T-helper 2 cell (primary cell): ENCODE results near the gene TMCO4.
A peak's percentile ranks its signal among the peaks of the same experiment; 100 is the strongest.

Experiments
- DNase-seq, 5 experiments: peaks; one replicate each; pipeline versions ENCODE4 v3.0.0 to v3.0.0-alpha.2; 2012 to 2022

TMCO4 gene

DNA sequence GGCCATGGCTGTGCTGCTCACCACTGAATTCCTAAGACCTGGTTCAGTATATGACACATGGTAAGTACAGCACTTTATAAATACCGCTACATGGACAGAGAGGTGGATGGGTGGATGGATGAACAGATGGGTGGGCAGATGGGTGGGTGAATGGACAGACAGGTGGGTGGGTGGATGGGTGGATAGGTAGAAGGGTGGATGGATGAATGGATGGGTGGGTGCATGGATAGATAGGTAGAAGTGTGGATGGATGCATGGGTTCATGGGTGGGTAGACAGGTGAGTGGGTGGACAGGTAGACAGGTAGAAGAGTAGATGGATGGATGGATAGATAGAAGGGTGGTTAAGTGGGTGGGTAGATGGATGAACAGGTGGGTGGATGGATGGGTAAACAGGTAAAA lies 54.8 kb downstream of the TMCO4 start:
- DNase-seq: no peak

DNA sequence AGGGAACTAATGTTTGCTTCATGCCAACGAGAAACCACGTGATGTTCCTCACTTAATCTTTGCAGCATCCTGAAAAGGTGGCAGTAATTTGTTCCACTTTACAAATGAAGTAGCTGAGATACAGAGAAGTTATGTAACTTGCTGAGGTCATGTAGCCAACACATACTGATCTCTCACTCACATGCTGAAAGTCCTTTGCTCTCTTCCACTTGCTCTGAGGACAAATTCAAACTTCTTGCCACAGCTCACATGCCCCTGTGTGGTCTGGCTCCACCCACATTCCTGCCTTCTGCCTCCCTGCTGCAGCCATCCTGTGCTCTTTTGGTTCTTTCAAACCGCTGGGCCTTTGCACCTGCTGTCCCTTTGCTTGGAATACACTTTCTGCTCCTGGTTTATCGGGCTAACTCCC lies 55.4 kb downstream of the TMCO4 start:
- no peak for DNase-seq

DNA sequence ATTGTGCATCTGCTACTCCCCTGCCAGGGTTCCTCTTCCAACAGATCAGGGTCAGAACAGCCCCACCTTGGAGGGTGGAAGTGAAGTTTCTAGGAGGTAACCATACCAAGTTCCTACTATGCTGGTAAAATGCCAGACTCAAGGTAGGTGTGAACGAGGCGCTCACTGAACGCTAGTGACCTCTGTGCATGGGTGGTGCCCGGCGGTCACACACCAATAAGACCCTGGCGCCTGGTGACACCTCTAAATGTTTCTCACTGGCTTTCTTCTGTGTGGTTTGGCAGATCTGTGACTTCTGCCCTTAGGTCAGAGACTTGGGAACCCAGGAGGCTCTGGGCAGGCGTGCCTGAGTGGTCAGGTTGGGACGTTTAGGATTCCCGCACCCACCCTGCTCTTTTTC lies 55.9 kb downstream of the TMCO4 start:
- DNase-seq: no peak

DNA sequence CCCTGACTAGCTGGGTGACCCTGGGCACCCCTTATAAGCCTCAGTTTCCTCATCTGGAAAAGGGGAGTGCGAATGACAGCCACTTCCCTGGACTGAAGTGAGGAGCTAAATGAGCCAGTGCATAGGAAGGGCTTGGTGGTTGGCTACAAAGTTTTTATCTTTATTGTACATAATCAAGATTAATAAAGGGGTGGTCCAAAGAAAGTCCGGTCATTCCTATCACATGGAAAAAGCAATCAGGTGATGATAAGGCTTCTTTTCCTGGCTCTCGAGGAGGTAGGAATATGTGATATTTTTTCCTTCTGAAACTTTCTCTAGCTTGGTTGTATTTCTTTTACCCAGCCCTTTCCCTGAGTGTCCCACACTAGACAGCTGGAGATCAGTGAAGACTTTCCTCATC lies 56.5 kb downstream of the TMCO4 start:
- DNase-seq: no peak

DNA sequence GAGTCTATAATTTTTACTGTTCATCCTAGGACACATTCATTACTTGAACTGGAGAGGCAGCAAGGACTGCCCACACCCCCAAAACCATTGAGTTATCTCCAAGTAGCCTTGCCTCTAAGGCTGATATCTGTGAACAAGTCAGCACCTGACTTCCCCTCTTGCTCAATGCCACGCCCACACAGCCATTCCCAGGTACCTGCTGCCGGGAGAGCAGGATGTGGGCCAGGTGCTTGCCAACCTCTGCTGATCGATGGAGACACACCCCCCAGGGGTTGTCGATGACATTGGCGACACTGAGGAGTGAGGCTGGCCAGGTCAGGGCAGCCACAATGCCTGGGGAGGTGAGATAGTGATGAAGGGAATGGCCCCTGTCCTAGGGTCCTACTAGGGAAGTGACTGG lies 60.1 kb downstream of the TMCO4 start:
- no peak for DNase-seq

DNA sequence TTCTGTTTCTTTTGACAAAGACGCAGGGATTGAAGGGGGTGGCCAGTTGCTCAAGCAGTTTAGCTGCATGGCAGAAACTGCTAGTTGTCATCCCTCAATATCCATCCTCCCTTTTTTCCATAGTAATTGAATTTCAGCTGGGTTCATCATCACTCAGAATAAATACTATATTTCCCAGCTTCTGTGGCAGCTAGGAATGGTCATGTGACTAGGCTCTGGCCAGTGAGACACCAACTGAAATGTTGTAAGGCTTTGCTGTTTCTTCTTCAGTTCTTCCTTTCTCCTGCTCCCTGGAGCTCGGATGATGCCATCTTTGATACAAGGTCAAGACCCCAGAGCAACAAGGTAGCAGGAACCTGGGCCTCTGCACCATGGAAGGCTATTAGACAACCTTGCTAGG lies 61.0 kb downstream of the TMCO4 start:
- DNase-seq: no peak

DNA sequence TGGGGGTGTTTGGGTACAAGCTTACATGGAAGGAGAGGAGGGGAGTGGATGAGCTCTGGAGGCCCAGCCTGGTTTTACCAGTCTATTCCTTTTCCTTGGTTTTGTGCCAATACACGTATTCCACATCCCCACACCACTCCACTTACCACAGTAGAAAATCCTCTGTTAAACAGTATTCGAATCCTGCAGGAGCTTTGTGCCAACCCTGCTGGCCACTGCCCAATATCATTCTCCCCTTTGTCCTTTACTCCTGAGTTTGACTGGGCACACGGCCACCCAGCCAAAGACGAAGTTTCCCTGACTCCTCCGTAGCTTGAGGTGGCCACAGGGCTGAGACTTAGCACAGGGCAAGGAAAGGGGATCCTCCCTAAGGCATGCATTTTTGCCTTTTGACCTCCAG lies 61.6 kb downstream of the TMCO4 start:
- no peak for DNase-seq

DNA sequence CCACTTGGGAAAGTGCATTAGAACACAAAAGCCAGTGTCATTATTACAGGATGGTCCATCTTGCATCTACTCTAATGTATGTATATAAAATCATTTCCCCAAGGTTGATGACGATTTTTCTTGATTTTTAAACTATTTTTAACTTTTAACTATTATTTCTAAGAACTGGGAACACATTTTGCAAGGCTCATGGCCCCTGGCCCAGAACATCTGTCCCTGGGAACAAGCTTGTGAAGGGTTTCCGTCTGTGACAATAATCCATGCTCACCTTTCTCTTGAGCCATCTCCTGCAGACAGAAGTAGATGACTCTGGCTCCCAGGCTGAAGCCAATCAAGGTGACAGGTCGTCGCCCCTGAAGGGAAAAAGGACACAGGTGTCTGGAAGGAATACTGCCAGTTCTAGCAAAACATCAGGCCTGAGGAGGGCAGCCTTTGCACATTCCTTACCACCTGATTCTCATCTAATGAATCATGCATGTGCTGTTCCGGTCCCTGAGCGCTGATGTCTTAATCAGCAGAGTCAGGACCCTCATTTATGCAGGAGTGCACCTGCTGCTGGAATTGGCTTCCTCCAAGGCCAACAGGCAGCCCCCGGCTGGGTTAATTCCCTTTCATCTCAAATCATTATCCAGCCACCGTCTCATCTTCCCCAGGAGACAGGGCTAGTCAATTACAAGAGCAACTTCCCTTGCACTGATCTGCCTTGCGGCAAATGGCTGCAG lies 62.5 kb downstream of the TMCO4 start:
- DNase-seq: no peak

DNA sequence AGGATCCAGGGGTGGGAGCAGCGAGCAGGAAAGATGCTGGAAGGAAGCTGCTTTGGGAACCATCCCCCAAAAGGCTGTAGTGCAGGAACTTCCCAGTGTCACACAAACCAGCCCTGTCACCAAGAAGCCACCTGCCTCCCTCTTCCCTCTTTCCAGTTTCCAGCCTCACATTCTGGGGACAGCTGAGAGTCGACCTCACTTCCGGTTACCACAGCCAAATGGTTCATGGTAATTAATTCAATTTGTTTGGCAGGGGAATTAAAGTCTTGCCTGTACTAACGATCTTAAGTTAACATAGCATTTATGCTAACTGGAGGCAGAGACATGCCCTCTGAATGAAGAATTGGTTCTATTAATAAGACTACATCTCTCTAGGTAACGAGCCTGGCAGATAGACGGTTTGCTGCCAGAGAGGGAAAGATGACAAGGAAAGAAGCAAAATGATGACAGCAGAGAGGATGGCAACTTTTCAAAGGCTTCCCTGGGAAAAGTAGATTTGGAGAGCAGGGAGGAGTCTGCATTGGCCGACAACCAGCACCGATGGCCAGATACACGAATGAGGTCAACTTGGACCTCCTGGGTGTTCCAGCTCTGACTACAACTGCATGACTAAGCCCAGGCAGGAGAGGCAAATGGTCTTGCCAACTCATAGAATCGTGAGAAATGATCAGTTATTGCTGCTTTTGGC lies 64.1 kb downstream of the TMCO4 start:
- no peak for DNase-seq

DNA sequence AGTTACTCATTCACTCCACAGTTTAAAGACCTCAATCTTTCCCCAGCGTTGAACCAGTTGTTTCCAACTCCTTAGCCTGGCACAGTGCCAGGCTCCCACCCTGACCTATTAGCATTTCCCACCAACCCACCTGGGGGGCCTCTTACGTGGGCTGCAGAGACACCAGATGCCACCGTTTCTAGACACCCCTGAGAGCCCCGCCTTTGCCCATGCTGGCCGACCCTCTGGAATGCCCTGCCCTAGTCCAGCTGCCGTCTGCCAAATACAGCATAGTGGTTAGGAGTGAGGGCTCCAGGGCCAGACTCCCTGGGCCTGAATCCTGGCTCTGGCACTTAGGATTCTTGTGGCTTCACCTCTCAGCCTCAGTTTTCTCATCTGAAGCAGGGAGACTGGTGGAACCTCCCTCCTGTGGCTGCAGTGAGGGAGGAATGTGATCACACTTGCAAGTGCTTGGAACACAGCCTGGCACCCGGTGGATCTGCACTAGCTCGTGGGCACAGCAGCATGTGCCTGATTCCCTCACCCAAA lies 65.2 kb downstream of the TMCO4 start:
- DNase-seq: no peak

DNA sequence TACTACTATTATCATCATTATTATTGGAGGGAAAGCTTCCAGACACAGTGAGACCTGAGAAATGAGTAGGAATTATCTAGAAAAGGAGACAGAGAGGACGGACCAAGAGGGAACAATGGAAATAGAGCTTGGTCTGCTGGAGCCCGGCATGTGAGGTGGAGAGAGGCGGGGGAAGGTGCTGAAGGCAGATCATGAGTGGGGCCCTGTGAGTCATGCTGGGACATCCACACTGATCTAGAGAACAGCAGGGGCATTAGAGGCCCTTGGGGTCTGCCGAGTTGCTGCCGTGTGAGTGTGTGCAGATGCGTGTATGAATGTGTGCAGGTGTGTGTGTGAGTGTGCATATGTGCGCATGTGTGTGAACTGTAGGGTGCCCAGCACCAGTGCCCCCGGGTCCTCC lies 65.7 kb downstream of the TMCO4 start:
- no peak for DNase-seq

DNA sequence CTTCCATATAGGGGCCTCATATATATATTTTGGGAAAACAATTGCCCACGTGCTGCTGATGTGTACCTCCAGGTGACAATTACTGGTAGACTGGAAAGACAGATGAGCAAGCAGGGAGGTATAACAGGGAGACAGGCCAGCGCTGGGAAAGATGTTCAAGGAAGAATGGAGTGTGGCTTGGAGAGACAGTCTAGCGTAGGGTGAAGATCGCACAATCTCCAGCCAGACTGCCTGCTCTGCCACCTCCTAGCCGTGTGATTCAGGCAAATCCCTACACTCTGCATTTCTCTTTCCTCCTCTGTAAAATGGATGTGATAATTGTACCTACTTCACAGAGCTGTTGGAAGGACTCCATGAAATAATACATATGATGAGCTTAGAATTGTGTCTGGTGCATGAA lies 66.1 kb downstream of the TMCO4 start:
- DNase-seq: no peak

DNA sequence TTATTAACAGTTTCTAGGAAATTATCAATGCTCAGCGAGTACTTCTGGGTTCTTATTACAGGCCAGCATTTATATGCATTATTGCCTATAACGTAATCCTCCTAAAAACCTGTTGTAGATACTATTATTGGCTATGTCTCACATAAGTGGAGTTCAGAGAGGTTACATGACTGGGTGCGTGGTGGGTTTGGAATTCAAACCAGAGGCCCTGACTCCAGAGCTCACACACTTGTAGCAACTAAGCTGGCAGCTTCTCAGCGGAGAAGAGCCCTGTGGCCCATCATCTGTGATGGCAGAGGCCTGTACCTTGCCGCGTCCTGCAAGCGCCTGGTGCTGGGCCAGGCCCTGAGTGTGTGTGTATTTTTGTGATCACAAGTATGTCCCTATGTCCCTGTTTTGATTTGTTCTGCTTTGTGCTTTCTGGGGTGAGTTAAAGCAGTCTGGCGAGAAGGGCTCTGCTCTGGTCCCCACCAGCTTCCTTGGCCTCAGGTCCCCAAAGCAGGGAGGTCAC lies 68.3 kb downstream of the TMCO4 start:
- no peak for DNase-seq

DNA sequence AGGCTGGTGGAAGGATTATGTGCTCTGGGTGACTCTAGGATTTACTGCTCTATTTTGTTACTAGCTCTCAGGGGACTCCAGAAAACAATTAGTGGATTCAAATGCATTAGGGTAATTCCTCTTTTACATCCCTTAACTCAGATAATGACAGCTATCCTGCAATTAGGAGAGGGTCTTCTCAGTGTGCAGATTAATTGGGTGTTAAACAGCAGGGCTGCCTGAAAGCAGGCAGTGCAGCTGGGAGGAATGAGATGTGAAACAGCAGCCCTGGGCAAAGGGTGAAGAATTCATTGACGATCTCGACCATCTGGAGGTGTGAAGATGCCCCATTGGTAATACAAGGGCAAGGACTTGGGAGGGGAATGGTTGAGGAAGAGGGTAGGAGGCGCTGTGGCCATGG lies 68.9 kb downstream of the TMCO4 start:
- no peak for DNase-seq

DNA sequence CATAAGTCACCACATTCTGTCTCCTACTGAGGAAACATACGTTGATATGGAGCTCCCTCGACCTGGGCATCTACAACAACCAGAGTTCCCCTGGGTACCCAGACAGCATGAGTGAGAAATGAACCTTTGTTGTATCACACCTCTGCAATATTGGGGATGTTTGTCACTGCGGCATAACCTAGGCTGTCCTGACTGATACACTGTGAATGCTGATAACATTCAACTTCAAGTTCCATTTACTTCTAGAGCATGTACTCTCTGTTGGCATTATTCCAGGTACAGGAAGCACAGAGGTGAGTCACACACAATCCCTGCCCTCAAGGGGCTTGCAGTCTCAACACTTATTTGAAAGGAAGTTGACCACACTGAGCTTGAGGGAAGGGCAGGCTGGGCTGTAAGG lies 69.5 kb downstream of the TMCO4 start:
- no peak for DNase-seq

DNA sequence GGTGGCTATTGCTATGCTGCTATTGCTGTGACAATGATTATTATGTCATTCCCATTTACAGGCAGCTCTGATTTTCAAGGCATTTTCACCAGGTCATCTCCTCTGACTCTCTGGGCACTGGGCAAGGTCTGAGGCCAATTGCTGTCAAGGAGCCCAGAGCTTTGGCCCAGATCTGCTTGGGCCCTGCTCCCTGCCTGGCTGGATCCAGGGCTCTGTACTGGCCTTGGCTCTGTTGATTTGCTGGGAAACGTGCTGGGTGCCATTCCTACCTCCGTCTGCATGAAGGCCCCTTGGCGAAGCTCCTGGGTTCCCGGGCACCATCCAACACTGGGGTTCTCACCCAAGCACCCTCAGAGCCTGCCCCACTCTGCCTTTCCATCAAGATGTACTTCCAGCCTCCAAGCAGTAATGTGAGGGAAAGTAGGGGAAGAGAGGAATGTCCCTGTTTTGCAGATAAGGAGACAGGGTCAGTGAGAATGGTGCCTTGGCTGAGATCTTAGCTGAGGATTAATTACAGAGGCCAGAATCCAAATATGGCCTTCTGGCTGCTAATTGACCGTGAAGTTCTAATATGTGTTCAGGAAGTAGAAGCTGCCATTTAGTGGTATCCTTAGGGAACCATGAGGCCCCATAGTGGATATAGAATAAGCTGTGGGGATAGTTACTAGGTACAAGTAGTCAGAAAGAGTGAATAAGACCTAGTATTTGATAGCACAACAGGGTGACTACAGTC lies 71.1 kb downstream of the TMCO4 start:
- no peak for DNase-seq

DNA sequence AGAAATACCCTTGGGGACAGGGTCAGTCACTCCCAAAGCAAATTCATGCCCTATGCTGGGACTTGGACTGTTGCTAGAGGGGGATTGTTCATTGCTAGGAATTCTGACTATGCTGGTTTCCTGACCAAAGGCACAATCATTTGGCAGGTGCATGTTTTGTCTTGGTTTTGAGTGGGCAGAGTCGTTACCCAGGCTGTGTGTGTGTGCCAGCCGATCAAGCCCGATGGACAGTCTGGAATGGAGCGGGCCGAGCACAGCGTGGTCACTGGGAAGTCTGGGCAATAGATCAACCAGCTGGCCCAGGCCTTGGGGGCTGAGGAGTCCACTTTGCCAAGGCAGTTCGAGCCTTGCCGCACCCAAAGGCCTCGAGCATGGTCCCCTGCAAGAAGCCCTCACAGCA lies 74.1 kb downstream of the TMCO4 start:
- no peak for DNase-seq

DNA sequence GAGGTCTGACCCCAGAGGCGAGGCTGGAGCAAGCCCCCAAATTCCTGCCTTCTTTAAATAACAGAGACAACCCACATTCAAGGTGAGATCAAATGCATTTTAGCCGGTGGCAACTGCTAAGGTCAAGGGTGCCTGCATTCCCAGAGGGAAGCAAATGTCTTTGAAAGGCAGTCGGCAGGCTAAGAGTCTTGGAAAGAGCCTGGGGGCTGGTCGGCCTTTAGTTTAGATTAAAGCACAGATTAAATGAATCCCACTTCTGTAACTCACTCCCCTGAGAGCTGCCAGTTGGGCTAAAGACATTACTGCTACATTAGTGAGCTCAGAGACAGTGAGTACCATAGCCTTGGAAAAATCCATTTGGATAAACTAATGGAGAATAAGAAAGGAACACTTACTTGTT lies 75.8 kb downstream of the TMCO4 start:
- DNase-seq: no peak

DNA sequence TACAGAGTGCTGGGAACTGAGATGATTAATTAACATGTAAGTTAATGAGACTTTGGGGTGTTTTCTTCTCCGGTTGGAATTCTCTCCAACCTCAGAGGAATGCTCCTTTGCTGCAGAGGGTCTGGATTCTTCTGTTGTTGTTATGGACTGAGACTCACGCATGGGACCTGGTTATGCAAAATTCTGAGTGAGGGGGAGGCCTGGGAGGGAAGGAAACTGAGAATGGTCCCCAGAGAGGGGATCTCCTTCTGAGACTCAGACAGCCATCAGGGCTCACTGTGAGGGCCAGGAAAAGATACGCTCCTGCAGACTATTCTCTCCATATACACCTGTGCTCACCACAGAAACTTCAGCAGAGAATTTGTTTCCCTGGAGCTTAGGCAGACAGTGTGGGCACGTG lies 78.7 kb downstream of the TMCO4 start:
- no peak for DNase-seq

DNA sequence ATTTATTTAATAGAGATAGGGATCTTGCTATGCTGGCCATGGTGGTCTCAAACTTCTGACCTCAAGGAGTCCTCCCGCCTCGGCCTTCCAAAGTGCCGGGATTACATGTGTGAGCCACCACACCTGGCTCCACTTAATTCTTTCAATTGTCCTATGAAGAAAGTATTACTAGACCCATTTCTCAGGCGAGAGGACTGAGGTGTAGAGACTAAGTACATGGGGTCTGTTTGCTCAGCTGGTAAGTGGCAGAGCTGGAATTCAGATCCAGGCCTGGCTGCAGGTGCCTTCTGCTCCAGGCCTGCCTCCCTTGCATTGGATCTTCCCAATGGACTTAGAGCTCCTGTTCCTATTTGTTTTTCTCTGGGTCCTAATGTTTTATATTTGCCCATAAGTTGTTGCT lies 79.5 kb downstream of the TMCO4 start:
- no peak for DNase-seq

DNA sequence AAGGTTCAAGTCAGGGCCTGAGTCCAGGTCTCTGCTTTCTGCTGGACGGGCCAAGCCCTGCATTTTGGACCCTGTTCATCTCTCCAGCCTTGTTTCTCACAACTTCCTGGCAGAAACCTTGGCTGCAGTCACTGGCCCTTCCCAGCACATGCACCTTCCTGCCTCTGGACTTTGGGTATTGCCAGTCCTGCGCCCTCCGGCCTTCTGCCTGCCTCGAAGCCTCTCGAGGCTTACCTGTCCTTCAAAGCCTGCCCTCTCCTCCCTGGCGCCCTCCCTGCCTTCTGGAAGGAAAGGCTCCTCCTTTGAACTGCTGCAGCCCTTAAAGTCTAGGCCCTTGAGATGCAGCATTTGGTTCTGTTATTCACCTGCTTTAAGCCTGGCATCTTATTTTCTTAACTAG lies 82.2 kb downstream of the TMCO4 start:
- no peak for DNase-seq

DNA sequence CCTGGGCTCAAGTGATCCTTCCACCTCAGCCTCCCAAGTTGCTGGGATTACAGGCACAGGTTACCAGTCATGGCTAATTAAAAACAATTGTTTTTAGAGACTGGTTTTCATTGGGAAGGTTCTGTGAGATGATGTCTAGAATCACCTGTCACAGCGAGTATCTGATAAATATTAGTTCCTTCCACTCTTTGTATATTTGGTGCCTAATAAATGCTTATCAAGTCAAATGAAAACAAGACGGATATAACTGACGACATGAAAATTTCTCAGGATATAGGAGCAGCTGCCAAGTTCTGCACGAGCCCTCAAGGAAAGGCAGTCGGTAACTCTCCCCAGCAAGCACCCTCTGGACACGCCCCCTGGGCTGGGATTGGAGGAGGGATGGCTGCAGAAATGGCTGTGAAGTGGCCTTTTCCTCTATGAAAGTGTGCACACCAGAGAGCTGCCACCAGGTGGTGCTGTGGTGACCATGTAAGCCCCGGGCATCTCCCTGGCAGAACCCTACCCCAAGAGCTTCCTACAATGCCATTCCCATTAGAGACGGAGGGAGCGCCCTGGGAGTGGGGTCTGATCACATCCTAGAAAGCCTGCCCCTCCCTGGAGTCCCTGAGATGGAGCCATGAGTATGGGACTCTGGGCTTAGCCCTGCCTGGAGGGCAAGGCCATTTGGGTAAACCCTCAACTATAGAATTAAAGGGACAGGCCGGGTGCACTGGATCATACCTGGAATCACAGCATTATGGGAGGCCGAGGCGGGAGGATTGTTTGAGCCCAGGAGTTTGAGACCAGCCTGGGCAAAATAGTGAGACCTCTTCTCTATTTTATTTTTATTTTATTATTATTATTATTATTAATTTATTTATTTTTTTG lies 84.1 kb downstream of the TMCO4 start:
- DNase-seq: peak; percentile 46 to 88 (median 76)

DNA sequence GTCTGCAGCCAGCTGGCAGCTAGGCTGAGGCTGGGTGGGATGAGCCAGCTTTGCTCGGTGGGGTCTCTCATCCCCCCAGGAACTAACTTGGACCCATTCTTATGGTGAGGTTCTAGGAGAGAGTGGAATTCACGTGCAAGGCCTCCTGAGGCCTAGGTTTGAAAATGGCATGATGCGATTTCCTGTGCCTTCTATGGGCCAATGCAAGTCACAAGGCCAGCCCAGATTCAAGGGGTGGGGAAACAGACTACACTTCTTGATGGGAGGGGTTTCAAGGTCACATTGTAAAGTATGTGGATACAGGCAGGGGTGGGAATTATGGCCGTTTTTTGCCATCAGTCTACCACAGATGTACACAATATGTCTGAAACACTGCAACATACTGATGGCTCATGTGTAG lies 86.8 kb downstream of the TMCO4 start:
- peak in 1 of 5 experiments; percentile 16 for DNase-seq
